Activated CD8-positive, alpha-beta memory T cell treated with anti-CD3 and anti-CD28 coated beads for 1 hour (primary cell): ENCODE data around the gene CUX1.
"Not testable (repeated sequence)": the region's sequence is repeated elsewhere in the genome, so short reads cannot be mapped to it uniquely, and the experiment has no call there.

ENCODE experiments used
- DNase-seq, 2 donors: peaks; one replicate each; pipeline ENCODE4 v3.0.0-alpha.2; 2020; ENCODE audit warnings: low read depth in 1 of 2; ENCODE audit errors: extremely low read depth in 1 of 2

The CUX1 gene

GRCh38 chr7:102165136-102165535, 347.7 kb downstream of the CUX1 start:
- DNase-seq, result no peak

- no peak for DNase-seq
Observed at GRCh38 chr7:102167254-102167653, 349.8 kb downstream of the CUX1 start.

- no peak for DNase-seq
Observed at GRCh38 chr7:102169651-102170392, 352.4 kb downstream of the CUX1 start.

GRCh38 chr7:102170393-102170970, 353.1 kb downstream of the CUX1 start:
- no peak for DNase-seq

- no peak for DNase-seq
Observed at GRCh38 chr7:102173669-102174068, 356.2 kb downstream of the CUX1 start.

GRCh38 chr7:102175423-102176170, 358.2 kb downstream of the CUX1 start:
- DNase-seq, result no peak

- DNase-seq, result no peak
Observed at GRCh38 chr7:102178410-102178809, 361.0 kb downstream of the CUX1 start.

- DNase-seq, result no peak
Observed at GRCh38 chr7:102180727-102181126, 363.3 kb downstream of the CUX1 start.

GRCh38 chr7:102181517-102181916, 364.1 kb downstream of the CUX1 start:
- no peak for DNase-seq

- DNase-seq, result no peak
Observed at GRCh38 chr7:102182016-102182415, 364.6 kb downstream of the CUX1 start.

- not testable (repeated sequence) for DNase-seq
Observed at GRCh38 chr7:102183848-102184247, 366.4 kb downstream of the CUX1 start.

- no peak for DNase-seq
Observed at GRCh38 chr7:102184303-102184702, 366.9 kb downstream of the CUX1 start.

GRCh38 chr7:102185796-102186195, 368.4 kb downstream of the CUX1 start:
- DNase-seq, result no peak

- DNase-seq, result no peak
Observed at GRCh38 chr7:102186306-102186705, 368.9 kb downstream of the CUX1 start.

- no peak for DNase-seq
Observed at GRCh38 chr7:102188746-102189145, 371.3 kb downstream of the CUX1 start.

- no peak for DNase-seq
Observed at GRCh38 chr7:102189756-102190155, 372.3 kb downstream of the CUX1 start.

GRCh38 chr7:102190776-102191350, 373.4 kb downstream of the CUX1 start:
- no peak for DNase-seq

GRCh38 chr7:102191556-102192379, 374.3 kb downstream of the CUX1 start:
- no peak for DNase-seq

GRCh38 chr7:102192790-102193189, 375.4 kb downstream of the CUX1 start:
- no peak for DNase-seq

- DNase-seq, result no peak
Observed at GRCh38 chr7:102193806-102194205, 376.4 kb downstream of the CUX1 start.

GRCh38 chr7:102195361-102195760, 377.9 kb downstream of the CUX1 start:
- DNase-seq, result no peak
